ENCODE data around the gene MMP23B.

The MMP23B gene

GRCh38 chr1:1664941-1665814 lies 33.2 kb downstream of the MMP23B start:
- H3K27ac ChIP-seq (ENCODE audit: insufficient read depth in 1 of 2, low read depth in 1 of 2, low read length in 2 of 2, poor library complexity in 1 of 2, severe bottlenecking in 2 of 2): no peak overlapping the region
- H3K4me1 ChIP-seq (ENCODE audit: control extremely low read depth in 1 of 4, control insufficient read depth in 4 of 4, insufficient read depth in 4 of 4, low read length in 3 of 4): no peaks in the 10 kb centered on the region
- no peak overlapping the region for H3K4me3 ChIP-seq (ENCODE audit: control insufficient read depth in 1 of 7, extremely low read depth in 1 of 7, insufficient read depth in 4 of 7, low read depth in 2 of 7, low read length in 6 of 7)
- 94% methylated on average over 22 of the region's 27 CpGs for WGBS (ENCODE audit: insufficient coverage)
- no peaks in the 10 kb centered on the region for H3K9me3 ChIP-seq (ENCODE audit: control extremely low read depth in 1 of 5, control insufficient read depth in 4 of 5, insufficient read depth in 2 of 5, low read depth in 1 of 5, low read length in 4 of 5)
- no peaks in the 10 kb centered on the region for H3K27me3 ChIP-seq (replicated peaks in 2 of 5; ENCODE audit: control insufficient read depth in 4 of 5, insufficient read depth in 5 of 5, low read length in 4 of 5)
- ChIA-PET CTCF (interaction anchor here (1.1 to 2.1 kb wide), 3 partner anchors 13 to 21 kb away, joined by 5 to 6 read pairs (median 5); no protein-coding TSS in a partner anchor), POLR2A (no interaction called here)
- H3K36me3 ChIP-seq (ENCODE audit: control insufficient read depth in 4 of 4, insufficient read depth in 4 of 4, low read length in 3 of 4): peaks cover 0 to 44% (median 20%) of the 10 kb centered on the region in 4 experiments
- DNase-seq: no peak

GRCh38 chr1:1665815-1666251 lies 33.9 kb downstream of the MMP23B start:
- peaks cover 0 to 48% (median 21%) of the 10 kb centered on the region in 4 experiments for H3K36me3 ChIP-seq (ENCODE audit: control insufficient read depth in 4 of 4, insufficient read depth in 4 of 4, low read length in 3 of 4)
- no peaks in the 10 kb centered on the region for H3K27me3 ChIP-seq (replicated peaks in 2 of 5; ENCODE audit: control insufficient read depth in 4 of 5, insufficient read depth in 5 of 5, low read length in 4 of 5)
- H3K9me3 ChIP-seq (ENCODE audit: control extremely low read depth in 1 of 5, control insufficient read depth in 4 of 5, insufficient read depth in 2 of 5, low read depth in 1 of 5, low read length in 4 of 5): no peaks in the 10 kb centered on the region
- H3K4me1 ChIP-seq (ENCODE audit: control extremely low read depth in 1 of 4, control insufficient read depth in 4 of 4, insufficient read depth in 4 of 4, low read length in 3 of 4): no peaks in the 10 kb centered on the region
- no peak overlapping the region for H3K4me3 ChIP-seq (ENCODE audit: control insufficient read depth in 1 of 7, extremely low read depth in 1 of 7, insufficient read depth in 4 of 7, low read depth in 2 of 7, low read length in 6 of 7)
- no peak overlapping the region for H3K27ac ChIP-seq (ENCODE audit: insufficient read depth in 1 of 2, low read depth in 1 of 2, low read length in 2 of 2, poor library complexity in 1 of 2, severe bottlenecking in 2 of 2)
- CTCF ChIA-PET: interaction anchor here (1.0 to 2.1 kb wide), 4 partner anchors 12 to 20 kb away, joined by 4 to 6 read pairs (median 5); no protein-coding TSS in a partner anchor
- 94% methylated on average over 19 of the region's 25 CpGs for WGBS (ENCODE audit: insufficient coverage)
- POLR2A ChIA-PET: no interaction called here
- peak in 2 of 3 donors; percentile 13 to 21 for DNase-seq

- Histone ChIP-seq H3K9me3 (ENCODE audit: control extremely low read depth in 1 of 5, control insufficient read depth in 4 of 5, insufficient read depth in 2 of 5, low read depth in 1 of 5, low read length in 4 of 5) (no peaks in the 10 kb centered on the region), H3K27me3 (replicated peaks in 2 of 5; ENCODE audit: control insufficient read depth in 4 of 5, insufficient read depth in 5 of 5, low read length in 4 of 5) (no peaks in the 10 kb centered on the region), H3K4me1 (ENCODE audit: control extremely low read depth in 1 of 4, control insufficient read depth in 4 of 4, insufficient read depth in 4 of 4, low read length in 3 of 4) (no peaks in the 10 kb centered on the region), H3K4me3 (ENCODE audit: control insufficient read depth in 1 of 7, extremely low read depth in 1 of 7, insufficient read depth in 4 of 7, low read depth in 2 of 7, low read length in 6 of 7) (no peak overlapping the region), H3K27ac (ENCODE audit: insufficient read depth in 1 of 2, low read depth in 1 of 2, low read length in 2 of 2, poor library complexity in 1 of 2, severe bottlenecking in 2 of 2) (no peak overlapping the region), H3K36me3 (ENCODE audit: control insufficient read depth in 4 of 4, insufficient read depth in 4 of 4, low read length in 3 of 4) (peaks cover 0 to 55% (median 26%) of the 10 kb centered on the region in 4 experiments)
- ChIA-PET POLR2A (no interaction called here), CTCF (interaction anchor here (1.0 to 2.1 kb wide), 4 partner anchors 12 to 19 kb away, joined by 4 to 6 read pairs (median 5); no protein-coding TSS in a partner anchor)
- no peak for DNase-seq
- WGBS (ENCODE audit: insufficient coverage): 96% methylated on average over 15 of the region's 15 CpGs
These were observed 34.6 kb downstream of the MMP23B start for GRCh38 chr1:1666526-1666925.

- Histone ChIP-seq H3K4me3 (ENCODE audit: control insufficient read depth in 1 of 7, extremely low read depth in 1 of 7, insufficient read depth in 4 of 7, low read depth in 2 of 7, low read length in 6 of 7) (no peak overlapping the region), H3K4me1 (ENCODE audit: control extremely low read depth in 1 of 4, control insufficient read depth in 4 of 4, insufficient read depth in 4 of 4, low read length in 3 of 4) (no peaks in the 10 kb centered on the region), H3K27me3 (replicated peaks in 2 of 5; ENCODE audit: control insufficient read depth in 4 of 5, insufficient read depth in 5 of 5, low read length in 4 of 5) (no peaks in the 10 kb centered on the region), H3K9me3 (ENCODE audit: control extremely low read depth in 1 of 5, control insufficient read depth in 4 of 5, insufficient read depth in 2 of 5, low read depth in 1 of 5, low read length in 4 of 5) (no peaks in the 10 kb centered on the region), H3K27ac (ENCODE audit: insufficient read depth in 1 of 2, low read depth in 1 of 2, low read length in 2 of 2, poor library complexity in 1 of 2, severe bottlenecking in 2 of 2) (no peak overlapping the region), H3K36me3 (ENCODE audit: control insufficient read depth in 4 of 4, insufficient read depth in 4 of 4, low read length in 3 of 4) (peaks cover 0 to 68% (median 37%) of the 10 kb centered on the region in 4 experiments)
- CTCF ChIA-PET: interaction anchor here (0.8 kb wide), 1 partner anchor 9 kb away, joined by 3 read pairs; no protein-coding TSS in a partner anchor
- 96% methylated on average over 37 of the region's 43 CpGs for WGBS (ENCODE audit: insufficient coverage)
- DNase-seq: no peak
- POLR2A ChIA-PET: no interaction called here
These were observed 37.8 kb downstream of the MMP23B start for GRCh38 chr1:1669468-1670440.

GRCh38 chr1:1670866-1671265 lies 38.9 kb downstream of the MMP23B start:
- Histone ChIP-seq H3K36me3 (ENCODE audit: control insufficient read depth in 4 of 4, insufficient read depth in 4 of 4, low read length in 3 of 4) (peaks cover 0 to 58% (median 26%) of the 10 kb centered on the region in 4 experiments), H3K4me3 (ENCODE audit: control insufficient read depth in 1 of 7, extremely low read depth in 1 of 7, insufficient read depth in 4 of 7, low read depth in 2 of 7, low read length in 6 of 7) (no peak overlapping the region), H3K9me3 (ENCODE audit: control extremely low read depth in 1 of 5, control insufficient read depth in 4 of 5, insufficient read depth in 2 of 5, low read depth in 1 of 5, low read length in 4 of 5) (no peaks in the 10 kb centered on the region), H3K27ac (ENCODE audit: insufficient read depth in 1 of 2, low read depth in 1 of 2, low read length in 2 of 2, poor library complexity in 1 of 2, severe bottlenecking in 2 of 2) (no peak overlapping the region), H3K27me3 (replicated peaks in 2 of 5; ENCODE audit: control insufficient read depth in 4 of 5, insufficient read depth in 5 of 5, low read length in 4 of 5) (no peaks in the 10 kb centered on the region), H3K4me1 (ENCODE audit: control extremely low read depth in 1 of 4, control insufficient read depth in 4 of 4, insufficient read depth in 4 of 4, low read length in 3 of 4) (no peaks in the 10 kb centered on the region)
- WGBS (ENCODE audit: insufficient coverage): 98% methylated on average over 24 of the region's 24 CpGs
- POLR2A ChIA-PET: no interaction called here
- CTCF ChIA-PET: no interaction called here
- no peak for DNase-seq

GRCh38 chr1:1671365-1672119 lies 39.6 kb downstream of the MMP23B start:
- Histone ChIP-seq H3K4me3 (ENCODE audit: control insufficient read depth in 1 of 7, extremely low read depth in 1 of 7, insufficient read depth in 4 of 7, low read depth in 2 of 7, low read length in 6 of 7) (no peak overlapping the region), H3K9me3 (ENCODE audit: control extremely low read depth in 1 of 5, control insufficient read depth in 4 of 5, insufficient read depth in 2 of 5, low read depth in 1 of 5, low read length in 4 of 5) (no peaks in the 10 kb centered on the region), H3K27ac (ENCODE audit: insufficient read depth in 1 of 2, low read depth in 1 of 2, low read length in 2 of 2, poor library complexity in 1 of 2, severe bottlenecking in 2 of 2) (no peak overlapping the region), H3K4me1 (ENCODE audit: control extremely low read depth in 1 of 4, control insufficient read depth in 4 of 4, insufficient read depth in 4 of 4, low read length in 3 of 4) (no peaks in the 10 kb centered on the region), H3K27me3 (replicated peaks in 2 of 5; ENCODE audit: control insufficient read depth in 4 of 5, insufficient read depth in 5 of 5, low read length in 4 of 5) (no peaks in the 10 kb centered on the region), H3K36me3 (ENCODE audit: control insufficient read depth in 4 of 4, insufficient read depth in 4 of 4, low read length in 3 of 4) (peaks cover 0 to 51% (median 24%) of the 10 kb centered on the region in 4 experiments)
- ChIA-PET POLR2A (no interaction called here), CTCF (no interaction called here)
- 89% methylated on average over 19 of the region's 27 CpGs for WGBS (ENCODE audit: insufficient coverage)
- no peak for DNase-seq

Measured in common myeloid progenitor, CD34-positive (primary cell).